Hippocampal formation (tissue), 2 donors: Measurements from ENCODE around the gene CARD19.
A peak's percentile ranks its signal among the peaks of the same experiment; 100 is the strongest.

Experiments
- DNase-seq, 2 donors: peaks; one replicate each; lab custom pipeline; 2025; lab: John Stamatoyannopoulos, UW

Gene CARD19

GRCh38 chr9:93064392-93065134, 31.5 kb upstream of the CARD19 start:
- no peak for DNase-seq

GRCh38 chr9:93065135-93065720, 30.8 kb upstream of the CARD19 start:
- DNase-seq: peak in 1 of 2 donors; percentile 43

DNA sequence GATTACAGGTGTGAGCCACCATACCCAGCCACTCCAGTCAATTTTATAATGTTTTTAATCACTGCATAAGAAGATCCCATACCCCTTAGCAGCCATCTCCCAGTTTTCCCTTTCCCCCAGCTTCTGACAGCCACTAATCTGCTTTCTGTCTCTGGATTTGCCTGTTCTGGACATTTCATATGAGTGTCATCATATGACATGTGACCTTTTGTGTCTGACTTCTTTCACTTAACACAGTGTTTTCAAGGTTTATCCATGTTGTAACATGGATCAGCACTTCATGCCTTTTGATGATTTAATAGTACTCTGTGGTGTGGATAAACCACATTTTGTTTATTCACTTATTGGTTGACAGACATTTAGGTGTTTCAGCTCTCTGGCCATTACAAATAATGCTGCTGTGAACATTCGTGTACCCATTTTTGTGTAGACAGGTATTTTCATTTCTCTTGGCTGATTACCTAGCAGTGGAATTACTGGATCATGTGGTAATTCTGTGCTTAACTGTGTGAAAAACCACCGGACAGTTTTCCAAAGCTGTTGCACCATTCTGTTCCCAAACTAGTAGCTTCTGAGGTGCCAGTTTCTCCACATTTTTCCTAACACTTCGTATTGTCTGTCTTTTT, 28.9 kb upstream of the CARD19 start:
- DNase-seq: no peak

DNA sequence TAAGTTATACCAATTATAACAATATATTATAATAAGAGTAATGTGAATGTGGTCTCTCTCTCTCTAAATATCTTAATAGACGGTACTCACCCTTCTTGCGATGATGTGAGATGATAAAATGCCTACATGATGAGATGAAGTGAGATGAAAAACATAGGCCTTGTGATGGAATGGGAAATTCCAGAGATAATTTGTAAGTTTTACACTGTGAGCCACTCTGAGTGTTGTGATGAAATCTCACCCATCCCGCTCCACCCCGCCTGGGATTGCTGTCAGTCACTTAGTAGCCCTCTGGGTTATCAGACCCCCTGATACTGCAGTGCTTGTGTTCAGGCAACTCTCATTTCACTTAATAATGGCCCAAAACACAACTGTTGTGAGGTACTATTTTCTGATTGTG, 27.1 kb upstream of the CARD19 start:
- DNase-seq: no peak

DNA sequence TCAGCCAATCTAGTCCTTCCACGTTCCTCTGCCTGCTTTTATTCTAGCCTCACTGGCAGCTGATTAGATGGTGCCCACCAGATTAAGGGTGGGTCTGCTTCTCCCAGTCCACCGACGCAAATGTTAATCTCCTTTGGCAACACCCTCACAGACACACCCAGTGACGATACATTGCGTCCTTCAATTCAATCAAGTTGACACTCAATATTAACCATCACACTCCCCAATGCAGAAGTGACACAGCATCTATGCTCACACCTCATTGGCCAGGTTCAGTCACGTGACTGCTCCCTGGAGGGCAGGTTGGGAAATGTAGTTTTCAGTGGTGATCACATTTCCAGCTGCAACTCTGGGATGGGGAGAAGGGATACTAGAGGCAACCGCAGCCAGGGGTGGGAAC, 24.6 kb upstream of the CARD19 start:
- DNase-seq: no peak

GRCh38 chr9:93072383-93072795, 23.6 kb upstream of the CARD19 start:
- DNase-seq: no peak

DNA sequence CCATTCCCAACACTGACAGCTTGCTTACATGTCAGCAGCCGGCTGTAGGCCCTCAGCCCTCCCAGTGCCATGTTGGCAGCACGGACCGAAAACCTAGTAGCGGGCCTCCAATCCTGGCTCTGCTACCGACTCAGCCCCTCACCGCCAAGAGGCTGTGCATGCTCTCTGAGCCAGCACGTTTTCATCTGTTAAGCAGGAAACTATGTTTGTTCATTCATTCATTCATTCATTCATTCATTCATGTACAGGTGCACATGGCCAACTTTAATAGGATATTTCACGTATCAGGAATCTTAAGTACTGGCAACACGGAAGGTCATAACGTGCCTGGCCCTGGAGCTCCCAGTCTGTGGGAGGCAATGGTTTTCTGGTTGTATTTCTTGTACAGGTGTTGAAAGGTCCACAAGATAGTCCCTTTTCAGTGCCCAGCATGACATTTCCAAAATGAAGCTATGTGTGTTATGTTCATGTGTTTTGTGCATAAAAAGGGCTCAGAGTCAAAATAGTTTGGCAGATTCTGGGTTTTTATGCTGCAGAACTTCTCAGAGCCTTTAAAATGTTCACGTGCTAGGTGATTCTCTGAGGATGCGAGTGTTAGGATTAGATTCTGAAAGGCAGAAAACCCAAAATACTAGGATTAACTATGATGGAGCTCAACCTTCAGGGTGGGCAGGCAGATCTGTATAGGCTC, 19.8 kb upstream of the CARD19 start:
- no peak for DNase-seq

- no peak for DNase-seq
These were observed 19.3 kb upstream of the CARD19 start for GRCh38 chr9:93076792-93077128.

DNA sequence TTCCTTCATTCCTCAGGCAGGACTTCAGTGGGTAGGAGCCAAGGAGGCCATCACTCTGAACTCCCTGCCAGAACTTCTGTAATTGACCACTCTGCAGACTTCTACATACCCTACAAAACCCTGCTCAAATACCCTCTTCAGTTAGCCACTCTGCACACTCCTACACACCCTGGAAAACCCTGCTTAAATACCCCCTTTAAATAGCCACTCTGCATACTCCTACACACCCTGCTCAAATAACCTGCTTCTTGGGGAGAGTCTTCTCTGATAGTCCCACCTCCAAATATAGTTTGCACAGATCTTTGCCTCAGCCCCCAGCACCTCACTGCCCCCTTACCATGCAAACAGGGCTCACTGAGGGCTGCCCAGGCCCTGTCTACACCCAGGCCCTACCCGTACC, 18.6 kb upstream of the CARD19 start:
- DNase-seq: no peak

DNA sequence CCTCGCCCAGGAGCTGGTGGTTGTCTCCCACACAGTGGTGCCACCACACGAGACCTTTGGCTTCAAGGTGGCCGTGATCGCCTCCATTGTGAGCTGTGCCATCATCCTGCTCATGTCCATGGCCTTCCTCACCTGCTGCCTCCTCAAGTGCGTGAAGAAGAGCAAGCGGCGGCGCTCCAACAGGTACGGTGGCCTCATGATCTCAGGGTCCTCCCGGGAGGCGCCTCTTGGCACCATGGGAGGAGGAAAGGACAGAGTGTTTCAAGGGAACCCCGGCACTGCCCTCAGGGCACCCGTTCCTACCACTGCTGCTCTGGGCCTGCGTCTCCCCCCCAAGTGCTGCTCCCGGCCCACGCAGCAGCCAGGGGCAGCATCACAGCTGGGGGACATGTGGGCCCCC, 18.2 kb upstream of the CARD19 start:
- no peak for DNase-seq

- DNase-seq: no peak
These were observed 16.6 kb upstream of the CARD19 start for GRCh38 chr9:93079371-93079770.

DNA sequence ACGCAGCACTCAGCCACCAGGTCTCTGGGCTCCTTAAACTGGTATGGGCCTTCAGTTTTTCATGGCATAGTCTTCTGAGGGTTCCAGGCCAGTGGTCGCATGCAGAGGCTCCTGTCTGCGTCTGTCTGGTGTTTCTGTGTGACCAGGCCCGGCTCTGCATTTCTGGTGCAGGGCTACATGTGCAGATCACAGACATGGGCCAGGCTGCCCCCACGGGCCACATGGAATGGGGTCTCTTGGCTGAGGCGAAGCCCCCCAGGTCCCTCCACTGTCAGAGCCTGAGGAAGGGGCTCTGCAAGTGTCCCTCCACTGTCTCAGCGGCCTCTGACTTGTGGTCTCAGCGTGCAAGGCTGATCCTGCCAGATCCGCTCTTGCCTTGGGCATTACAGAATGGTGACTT, 15.6 kb upstream of the CARD19 start:
- DNase-seq: no peak

- no peak for DNase-seq
These were observed 14.9 kb upstream of the CARD19 start for GRCh38 chr9:93081081-93081529.

DNA sequence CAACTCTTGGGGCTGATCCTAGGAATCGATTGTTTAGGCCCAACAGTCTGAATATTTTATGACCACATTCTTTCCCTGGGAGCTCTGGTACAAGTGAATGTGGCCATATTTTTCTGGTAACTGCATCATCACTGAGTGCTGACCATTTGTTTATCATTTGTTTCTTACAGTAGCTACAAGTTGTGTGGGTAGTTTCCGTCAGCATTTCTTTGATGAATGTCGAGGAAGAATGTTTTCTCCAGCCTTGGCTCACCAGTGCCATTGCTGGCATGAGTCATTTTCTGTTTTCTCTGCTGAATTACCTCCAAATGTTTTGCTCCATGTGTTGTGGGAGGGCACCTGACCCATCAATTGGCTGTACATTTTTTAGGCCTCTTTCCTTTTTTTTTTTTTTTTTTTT, 14.1 kb upstream of the CARD19 start:
- DNase-seq: no peak

DNA sequence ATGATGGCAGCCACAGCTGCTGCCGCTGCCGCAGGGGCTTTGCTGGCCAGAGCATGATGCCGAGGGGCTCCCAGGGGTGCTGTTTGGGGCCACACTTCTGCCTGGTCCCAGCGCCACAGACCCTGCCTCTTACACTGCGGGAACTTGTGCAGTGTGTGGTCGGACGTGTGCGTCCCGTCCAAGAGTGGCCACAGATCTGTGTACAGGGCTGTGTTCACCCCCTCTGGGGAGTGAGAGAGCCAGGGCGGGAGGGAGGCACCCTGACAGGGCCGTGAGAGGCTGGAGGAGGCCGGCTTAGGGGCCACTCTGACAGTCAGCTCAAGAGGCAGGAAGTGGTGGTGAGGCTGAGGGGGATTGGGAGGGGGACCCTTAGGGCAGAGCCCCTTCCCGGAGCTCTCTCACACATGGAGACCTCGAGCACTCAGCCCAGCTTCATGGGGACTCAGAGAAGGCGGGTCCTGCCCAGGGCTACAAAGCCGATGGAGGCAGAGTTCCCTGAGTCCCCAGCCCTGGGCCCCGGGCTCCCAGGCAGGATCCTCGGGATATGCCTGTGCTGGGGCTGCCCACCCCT, 13.1 kb upstream of the CARD19 start:
- DNase-seq: no peak

DNA sequence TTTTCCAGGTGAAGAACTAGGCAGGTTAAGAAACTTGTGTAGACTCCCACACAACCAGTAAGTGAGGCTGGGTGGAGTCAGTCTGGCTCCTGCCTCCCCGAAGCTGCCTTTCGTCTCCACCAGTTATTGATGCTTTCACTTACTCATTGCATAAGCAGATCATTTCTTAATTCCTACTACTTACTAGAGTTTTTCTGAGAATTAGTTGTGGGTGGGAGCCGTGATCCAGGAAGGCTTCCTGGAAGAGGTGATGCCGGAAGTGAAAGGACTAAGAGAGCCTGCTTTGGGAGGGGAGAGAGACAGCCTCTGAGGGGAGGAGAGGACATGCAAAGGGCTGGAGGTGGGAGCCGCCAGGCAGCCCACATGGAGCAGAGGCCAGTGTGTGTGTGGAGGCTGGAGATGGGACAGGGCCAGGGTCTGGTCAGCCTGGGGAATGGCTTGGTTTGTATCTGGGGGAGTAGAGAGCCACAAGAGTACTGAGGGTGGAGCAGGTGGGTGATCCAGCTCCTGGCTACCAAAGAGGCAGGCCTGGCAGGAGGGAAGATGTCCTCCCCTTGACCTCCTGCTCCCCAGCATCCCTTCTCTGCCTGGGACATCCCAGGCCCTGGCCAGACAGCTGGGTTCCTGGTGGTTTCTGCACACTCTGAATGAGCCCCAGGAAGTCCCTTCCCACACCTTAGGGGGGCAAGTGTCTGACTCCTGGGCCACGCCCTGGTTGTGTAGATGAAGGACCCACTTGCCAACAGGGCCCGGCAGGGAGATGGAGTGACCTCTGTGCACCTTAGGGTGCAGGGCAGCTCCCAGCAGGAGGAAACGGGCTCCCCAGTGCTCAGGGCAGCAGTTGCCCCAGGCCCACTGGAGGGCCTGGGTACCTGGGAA, 12.2 kb upstream of the CARD19 start:
- DNase-seq: no peak

DNA sequence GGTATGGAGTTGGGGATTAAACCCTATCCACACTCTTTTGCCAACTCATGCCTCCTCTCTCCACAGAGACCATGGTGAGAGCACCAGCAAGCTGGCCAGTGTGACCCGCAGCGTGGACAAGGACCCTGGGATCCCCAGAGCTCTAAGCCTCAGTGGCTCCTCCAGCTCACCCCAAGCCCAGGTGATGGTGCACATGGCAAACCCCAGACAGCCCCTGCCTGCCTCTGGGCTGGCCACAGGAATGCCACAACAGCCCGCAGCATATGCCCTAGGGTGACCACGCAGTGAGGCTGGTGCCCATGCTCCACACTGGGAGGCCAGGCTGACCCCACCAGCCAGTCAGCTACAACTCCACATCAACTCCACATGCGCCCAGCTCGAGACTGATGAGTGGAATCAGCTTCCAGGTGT, 11.5 kb upstream of the CARD19 start:
- DNase-seq: no peak

DNA sequence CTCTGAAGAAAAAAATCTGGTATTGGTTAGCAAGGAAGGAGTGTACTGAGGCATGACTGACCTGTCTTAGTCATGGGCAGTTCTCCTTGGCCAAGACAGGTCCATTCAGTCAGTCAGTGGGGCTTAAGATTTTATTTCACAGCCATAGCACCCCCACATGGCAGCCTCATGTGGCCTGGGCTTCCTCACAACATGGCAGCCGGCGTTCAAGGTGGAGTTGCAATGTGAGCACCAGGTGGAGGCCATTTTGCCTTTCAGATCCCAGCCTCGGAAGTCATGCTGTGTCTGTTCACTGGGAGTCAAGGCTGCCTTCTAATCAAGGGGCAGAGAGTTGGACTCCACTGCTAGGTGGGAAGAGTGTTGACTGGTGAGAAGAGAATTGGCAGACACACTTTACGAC, 10.3 kb upstream of the CARD19 start:
- no peak for DNase-seq

- DNase-seq: no peak
These were observed 9.4 kb upstream of the CARD19 start for GRCh38 chr9:93086447-93087224.

DNA sequence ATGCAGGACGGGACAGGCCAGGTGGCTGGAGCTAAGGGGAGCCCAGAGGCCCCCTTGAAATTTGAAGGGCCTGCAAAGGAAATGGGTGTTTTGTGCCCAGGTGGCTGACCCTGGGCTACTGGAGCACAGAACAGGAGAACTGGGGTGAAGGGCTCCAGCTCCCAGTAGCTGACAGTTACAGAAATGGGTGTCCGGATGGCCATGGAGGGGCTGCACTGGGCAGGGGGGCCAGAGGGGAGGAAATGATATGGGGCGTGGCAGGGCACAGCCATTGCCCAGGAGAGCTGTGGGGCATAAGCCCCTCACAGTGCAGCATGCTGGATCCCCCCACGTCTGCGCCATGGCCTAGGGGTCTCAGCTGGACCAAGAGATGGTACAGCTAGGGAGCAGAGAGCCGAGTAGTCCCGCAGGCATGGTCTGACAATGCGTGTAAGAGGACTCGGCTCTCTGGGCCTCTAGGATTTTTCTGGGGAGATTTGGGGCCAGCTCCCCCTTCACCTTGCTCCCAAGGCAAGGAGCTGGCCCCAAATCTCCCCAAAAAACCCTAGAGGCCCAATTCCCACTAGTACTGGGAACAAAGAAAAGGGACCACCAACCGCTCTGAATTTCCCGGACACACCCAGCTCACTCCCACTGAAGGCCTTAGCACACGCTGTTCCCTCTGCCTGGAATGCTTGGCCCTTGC, 7.9 kb upstream of the CARD19 start:
- no peak for DNase-seq
